HG02623 (cell line): Measurements from ENCODE around the gene KRTAP22-2.

Experiments
- ATAC-seq: cut with Tn5 transposase; IDR thresholded peaks from one replicate; pipeline ENCODE4 v1.9.1; 2021; ENCODE audit warnings: moderate library complexity; ENCODE audit not compliant: unreplicated experiment

Gene KRTAP22-2

GRCh38 chr21:30563630-30564029 is 26.6 kb downstream of the KRTAP22-2 start:
- no peak for ATAC-seq

GRCh38 chr21:30563072-30563471 is 27.1 kb downstream of the KRTAP22-2 start:
- ATAC-seq: no peak

- no peak for ATAC-seq
These were observed 28.2 kb downstream of the KRTAP22-2 start for GRCh38 chr21:30561957-30562356.

DNA sequence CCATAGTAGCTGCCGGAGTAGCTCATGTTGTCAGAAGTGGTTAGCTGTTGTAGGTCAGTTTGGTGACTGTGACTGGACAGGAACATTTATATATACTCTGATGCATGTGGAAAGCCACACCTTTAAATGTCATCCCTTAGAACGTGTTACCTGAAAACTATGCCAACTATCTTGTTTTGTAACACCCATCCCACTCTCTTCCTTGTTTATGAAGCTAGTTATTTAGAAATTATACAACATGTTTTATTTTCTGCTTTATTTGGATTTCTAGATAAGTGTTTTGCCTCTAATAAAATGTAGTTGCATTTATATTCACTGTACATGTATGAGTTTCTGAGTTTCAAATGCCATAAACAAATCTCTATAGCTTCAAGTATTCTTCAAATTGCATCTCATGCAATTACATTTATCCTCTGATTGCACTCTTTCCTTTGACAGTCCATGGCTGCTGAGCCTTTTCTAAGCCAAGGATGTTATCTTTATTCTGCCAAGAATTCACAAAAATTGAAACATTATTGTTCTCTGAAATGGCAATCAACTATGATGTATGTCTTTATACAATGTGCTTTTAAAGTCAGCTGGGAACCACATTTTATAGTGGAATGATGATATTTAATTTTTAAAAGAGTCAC is 28.8 kb downstream of the KRTAP22-2 start, which contains the start of gene KRTAP19-7:
TSS of gene KRTAP19-7 (minus strand) at position 51 of the 632 bp plus-strand sequence. CDS start at position 26, 25 bp downstream.
- no peak for ATAC-seq

DNA sequence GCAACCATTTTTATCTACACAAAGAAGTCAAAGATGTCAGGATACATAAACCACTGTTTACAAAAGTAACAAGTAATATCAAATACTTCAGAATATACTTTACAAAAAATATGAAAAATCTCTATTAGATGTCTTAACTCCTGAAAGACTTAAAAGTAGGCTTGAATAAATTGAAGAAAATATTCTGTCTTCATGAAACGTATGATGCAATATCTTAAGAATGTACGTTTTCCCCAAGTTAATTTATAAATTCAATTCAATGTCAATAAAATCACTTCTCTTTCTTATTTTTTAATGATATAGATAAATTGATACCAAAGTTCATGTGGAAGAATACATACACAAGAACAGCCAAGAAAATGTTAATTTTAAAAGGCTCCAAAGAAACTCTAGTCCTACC is 35.1 kb downstream of the KRTAP22-2 start:
- no peak for ATAC-seq

DNA sequence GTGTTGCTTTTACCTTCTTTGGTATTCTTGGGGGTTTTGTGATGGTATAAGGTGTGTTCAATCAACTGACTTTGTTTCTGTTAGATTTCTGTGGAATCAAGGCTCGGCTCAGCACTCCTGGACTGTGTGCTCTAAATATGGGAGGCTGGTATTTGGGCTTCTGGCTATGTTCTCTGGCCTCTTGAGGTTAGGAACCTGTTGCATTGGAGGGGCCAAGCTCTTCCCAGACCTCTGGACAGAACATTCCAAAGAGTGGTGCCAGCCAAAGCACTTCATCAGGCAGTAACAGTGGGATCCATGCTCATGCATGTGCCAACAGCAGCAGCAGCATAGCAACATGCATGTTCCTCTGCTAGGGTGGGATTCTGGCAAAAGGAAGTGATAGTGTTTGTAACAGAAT is 37.4 kb downstream of the KRTAP22-2 start:
- no peak for ATAC-seq

DNA sequence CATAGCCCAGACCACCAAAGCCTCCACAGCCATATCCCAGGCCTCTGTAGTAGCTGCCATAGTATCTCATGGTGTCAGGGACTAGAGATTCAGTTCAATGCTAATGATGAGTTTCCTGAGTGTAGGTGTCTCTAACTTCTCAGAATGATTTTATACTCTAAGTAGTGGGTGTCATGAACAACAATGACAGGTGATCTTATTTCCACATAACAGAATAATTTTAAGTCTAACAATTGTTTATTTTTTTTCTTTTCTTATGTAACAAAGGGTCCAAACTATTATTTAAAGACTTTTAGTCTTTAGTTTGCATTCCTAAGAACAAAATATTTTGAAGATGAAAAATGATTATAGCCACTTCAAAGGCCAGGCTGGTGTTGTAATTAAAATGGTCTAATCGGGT is 48.4 kb downstream of the KRTAP22-2 start, which contains the start of gene KRTAP19-6:
TSS of gene KRTAP19-6 (minus strand) at position 101 of the 400 bp plus-strand sequence. CDS start at position 70, 31 bp downstream.
- ATAC-seq: no peak
